GM12878 (cell line): ENCODE measurements around the gene TMEM72. TPM values are rescaled to one million over a fixed set of nuclear protein-coding genes. Genes with fewer than 3 reads are reported as not detected.
A peak's percentile ranks its signal among the peaks of the same experiment; 100 is the strongest.

Source experiments
- BACH1 ChIP-seq: fragments of 450-650 bp; IDR thresholded peaks from 2 replicates; pipeline ENCODE4 v1.6.1; 2017; ENCODE audit warnings: mild to moderate bottlenecking, borderline replicate concordance
- CBFB ChIP-seq: IDR thresholded peaks from 2 replicates; pipeline ENCODE4 v1.6.1; 2016; ENCODE audit warnings: antibody characterized with exemption, low read depth
- CBX5 ChIP-seq: sonication (generic); IDR thresholded peaks from 2 replicates; pipeline ENCODE4 v1.6.1; 2016; ENCODE audit warnings: low read depth, moderate library complexity, mild to moderate bottlenecking, inconsistent platforms
- CHD1 ChIP-seq: IDR thresholded peaks from 2 replicates; pipeline ENCODE4 v1.6.1; 2012; ENCODE audit warnings: low read depth, low read length, improper control_type of control experiment
- HDAC6 ChIP-seq: fragments of 200-600 bp; sonication (generic); IDR thresholded peaks from one replicate; pipeline ENCODE4 v1.8.0; 2017; ENCODE audit warnings: antibody characterized with exemption; ENCODE audit not compliant: unreplicated experiment
- NR2C1 ChIP-seq: fragments of 450-650 bp; IDR thresholded peaks from 2 replicates; pipeline ENCODE4 v1.6.1; 2017; ENCODE audit warnings: antibody characterized with exemption, mild to moderate bottlenecking, moderate library complexity
- NR2C2 ChIP-seq: IDR thresholded peaks from 2 replicates; pipeline ENCODE4 v1.6.1; 2011; ENCODE audit warnings: borderline replicate concordance, low read depth; ENCODE audit not compliant: control insufficient read depth, insufficient read length
- POLR2A ChIP-seq: IDR thresholded peaks from 2 replicates; pipeline ENCODE4 v1.6.1; 2011; ENCODE audit warnings: low read depth, mild to moderate bottlenecking, low read length
- RB1 ChIP-seq: fragments of 450-650 bp; formaldehyde crosslinking; IDR thresholded peaks from 2 replicates; pipeline ENCODE4 v1.6.1; 2017; ENCODE audit warnings: mild to moderate bottlenecking, borderline replicate concordance
- RBBP5 ChIP-seq: fragments of 200-600 bp; sonication (generic); conservative IDR thresholded peaks from 2 replicates; pipeline ENCODE4 v1.6.1; 2016
- SUPT20H ChIP-seq: IDR thresholded peaks from 2 replicates; pipeline ENCODE4 v1.6.1; 2011; ENCODE audit warnings: low read depth, mild to moderate bottlenecking, low read length, moderate library complexity, borderline replicate concordance; ENCODE audit not compliant: control insufficient read depth
- TAF1 ChIP-seq: IDR thresholded peaks from 2 replicates; pipeline ENCODE4 v1.6.1; 2011; ENCODE audit warnings: mild to moderate bottlenecking, low read depth, low read length, borderline replicate concordance
- TARDBP ChIP-seq: IDR thresholded peaks from 2 replicates; pipeline ENCODE4 v1.6.1; 2016; ENCODE audit warnings: borderline replicate concordance
- TCF7 ChIP-seq: IDR thresholded peaks from 2 replicates; pipeline ENCODE4 v1.6.1; 2014; ENCODE audit warnings: antibody characterized with exemption, borderline replicate concordance
- WRNIP1 ChIP-seq: IDR thresholded peaks from 2 replicates; pipeline ENCODE4 v1.6.1; 2011; ENCODE audit warnings: low read depth, low read length, improper control_type of control experiment, borderline replicate concordance
- ZNF217 ChIP-seq: fragments of 450-650 bp; IDR thresholded peaks from 2 replicates; pipeline ENCODE4 v1.6.1; 2017; ENCODE audit warnings: antibody characterized with exemption, mild to moderate bottlenecking
- ZNF622 ChIP-seq: fragments of 450-650 bp; IDR thresholded peaks from 2 replicates; pipeline ENCODE4 v1.6.1; 2017; ENCODE audit warnings: mild to moderate bottlenecking, inconsistent platforms
- polyA plus RNA-seq, 11 experiments: library from polyadenylated mRNA; depleted of rRNA in 4 of 11; unstranded in 6 of 11; stranded (reverse) in 5 of 11; fragments of >200 nt; fragmentation: Nextera tagmentation in 4 of 11; fragmentation: Illumina TruSeq in 1 of 11; extraction: Ambion mirVana in 4 of 11; extraction: Trizol in 1 of 11; gene quantifications; 1 replicate in 1 of 11; 2 replicates in 10 of 11; pipeline versions ENCODE4 v1.2.1 to v1.2.3, GENCODE V29; 2011 to 2016; ENCODE audit warnings: inconsistent platforms in 2 of 11, missing spikeins in 2 of 11, low read depth in 1 of 11
- total RNA-seq, 4 experiments: library from RNA; depleted of rRNA in 3 of 4; stranded (reverse); fragments of >200 nt in 3 of 4; fragmentation: Illumina TruSeq in 1 of 4; extraction: Trizol in 1 of 4; gene quantifications; 2 replicates each; pipeline versions ENCODE4 v1.2.1 to v1.2.3, GENCODE V29; 2013 to 2021
- TF ChIP-seq, protein P1 (sequence below): IDR thresholded peaks from 2 replicates; pipeline ENCODE4 v1.6.1; 2011; ENCODE audit warnings: mild to moderate bottlenecking, low read depth, low read length, moderate library complexity; ENCODE audit not compliant: insufficient replicate concordance
- TF ChIP-seq, protein P2 (sequence below): fragments of 450-650 bp; IDR thresholded peaks from 2 replicates; pipeline ENCODE4 v1.6.1; 2017; ENCODE audit warnings: antibody characterized with exemption, mild to moderate bottlenecking, moderate library complexity
- TF ChIP-seq, protein P3 (sequence below): IDR thresholded peaks from 2 replicates; pipeline ENCODE4 v1.6.1; 2012; ENCODE audit warnings: low read depth, low read length, improper control_type of control experiment
- TF ChIP-seq, protein P4 (sequence below): fragments of 450-650 bp; IDR thresholded peaks from 2 replicates; pipeline ENCODE4 v1.6.1; 2017; ENCODE audit warnings: mild to moderate bottlenecking

The TMEM72 gene
- total and polyA plus RNA-seq, 10 of the 15 experiments (the other 5 are each of a cell fraction or from before 2014, with no cell fraction given): 0.12 TPM; not detected in 9

DNA sequence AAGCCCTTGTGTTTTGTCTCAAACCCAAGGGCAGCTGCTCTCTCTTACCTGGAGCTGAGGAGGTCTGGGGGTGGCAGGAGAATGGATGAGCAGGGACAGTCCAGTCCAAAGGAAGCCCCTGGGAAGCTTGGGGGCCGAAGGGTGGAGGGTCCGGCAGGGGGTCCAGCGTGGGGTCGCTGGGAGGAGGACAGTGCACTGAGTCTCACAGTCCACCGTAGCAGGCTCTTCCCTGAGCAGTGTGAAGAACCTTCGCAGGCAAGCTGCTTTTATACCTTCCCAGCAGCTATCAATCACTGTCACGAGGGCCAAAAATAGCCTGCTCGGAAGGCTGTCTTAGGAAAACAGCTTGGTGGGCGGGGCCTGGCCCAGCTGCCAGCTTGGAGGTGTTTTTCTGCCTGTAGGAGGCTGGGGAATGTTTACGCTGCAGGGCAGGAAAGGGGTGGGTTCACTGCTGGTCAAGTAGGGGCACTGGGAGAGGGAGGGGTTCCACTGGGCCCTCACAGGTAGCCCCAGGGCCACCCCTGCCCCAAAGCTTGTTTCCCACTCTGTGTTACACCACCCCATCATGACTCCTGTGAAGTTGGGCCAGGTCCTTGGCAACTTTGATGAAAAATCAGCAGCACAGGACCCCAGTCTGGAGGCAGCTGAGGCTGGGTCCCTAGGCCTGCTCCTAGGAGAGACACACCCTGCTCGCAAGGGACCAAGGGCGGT, 67.6 kb downstream of the TMEM72 start, which contains the start of gene DEPP1 (continued):
- TF ChIP-seq, protein P1, sequence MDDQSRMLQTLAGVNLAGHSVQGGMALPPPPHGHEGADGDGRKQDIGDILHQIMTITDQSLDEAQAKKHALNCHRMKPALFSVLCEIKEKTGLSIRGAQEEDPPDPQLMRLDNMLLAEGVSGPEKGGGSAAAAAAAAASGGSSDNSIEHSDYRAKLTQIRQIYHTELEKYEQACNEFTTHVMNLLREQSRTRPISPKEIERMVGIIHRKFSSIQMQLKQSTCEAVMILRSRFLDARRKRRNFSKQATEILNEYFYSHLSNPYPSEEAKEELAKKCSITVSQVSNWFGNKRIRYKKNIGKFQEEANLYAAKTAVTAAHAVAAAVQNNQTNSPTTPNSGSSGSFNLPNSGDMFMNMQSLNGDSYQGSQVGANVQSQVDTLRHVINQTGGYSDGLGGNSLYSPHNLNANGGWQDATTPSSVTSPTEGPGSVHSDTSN: peak; percentile 98
- TF ChIP-seq CBFB (peak; percentile 59; the same call in 1 of the 2 replicates), ZNF217 (no peak), CHD1 (no peak), NR2C2 (no peak), TARDBP (no peak), POLR2A (peak; percentile 90), CBX5 (no peak), TAF1 (no peak), WRNIP1 (no peak), RBBP5 (no peak), HDAC6 (no peak), TCF7 (no peak), NR2C1 (no peak), ZNF622 (no peak), BACH1 (peak; percentile 53; the same call in 1 of the 2 replicates), RB1 (0 out of 2 replicates have a peak, but pooled peaks have one; percentile 15), SUPT20H (no peak)
- TF ChIP-seq, protein P2, sequence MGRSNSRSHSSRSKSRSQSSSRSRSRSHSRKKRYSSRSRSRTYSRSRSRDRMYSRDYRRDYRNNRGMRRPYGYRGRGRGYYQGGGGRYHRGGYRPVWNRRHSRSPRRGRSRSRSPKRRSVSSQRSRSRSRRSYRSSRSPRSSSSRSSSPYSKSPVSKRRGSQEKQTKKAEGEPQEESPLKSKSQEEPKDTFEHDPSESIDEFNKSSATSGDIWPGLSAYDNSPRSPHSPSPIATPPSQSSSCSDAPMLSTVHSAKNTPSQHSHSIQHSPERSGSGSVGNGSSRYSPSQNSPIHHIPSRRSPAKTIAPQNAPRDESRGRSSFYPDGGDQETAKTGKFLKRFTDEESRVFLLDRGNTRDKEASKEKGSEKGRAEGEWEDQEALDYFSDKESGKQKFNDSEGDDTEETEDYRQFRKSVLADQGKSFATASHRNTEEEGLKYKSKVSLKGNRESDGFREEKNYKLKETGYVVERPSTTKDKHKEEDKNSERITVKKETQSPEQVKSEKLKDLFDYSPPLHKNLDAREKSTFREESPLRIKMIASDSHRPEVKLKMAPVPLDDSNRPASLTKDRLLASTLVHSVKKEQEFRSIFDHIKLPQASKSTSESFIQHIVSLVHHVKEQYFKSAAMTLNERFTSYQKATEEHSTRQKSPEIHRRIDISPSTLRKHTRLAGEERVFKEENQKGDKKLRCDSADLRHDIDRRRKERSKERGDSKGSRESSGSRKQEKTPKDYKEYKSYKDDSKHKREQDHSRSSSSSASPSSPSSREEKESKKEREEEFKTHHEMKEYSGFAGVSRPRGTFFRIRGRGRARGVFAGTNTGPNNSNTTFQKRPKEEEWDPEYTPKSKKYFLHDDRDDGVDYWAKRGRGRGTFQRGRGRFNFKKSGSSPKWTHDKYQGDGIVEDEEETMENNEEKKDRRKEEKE: no peak
- TF ChIP-seq, protein P3, sequence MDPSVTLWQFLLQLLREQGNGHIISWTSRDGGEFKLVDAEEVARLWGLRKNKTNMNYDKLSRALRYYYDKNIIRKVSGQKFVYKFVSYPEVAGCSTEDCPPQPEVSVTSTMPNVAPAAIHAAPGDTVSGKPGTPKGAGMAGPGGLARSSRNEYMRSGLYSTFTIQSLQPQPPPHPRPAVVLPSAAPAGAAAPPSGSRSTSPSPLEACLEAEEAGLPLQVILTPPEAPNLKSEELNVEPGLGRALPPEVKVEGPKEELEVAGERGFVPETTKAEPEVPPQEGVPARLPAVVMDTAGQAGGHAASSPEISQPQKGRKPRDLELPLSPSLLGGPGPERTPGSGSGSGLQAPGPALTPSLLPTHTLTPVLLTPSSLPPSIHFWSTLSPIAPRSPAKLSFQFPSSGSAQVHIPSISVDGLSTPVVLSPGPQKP: no peak
- TF ChIP-seq, protein P4, sequence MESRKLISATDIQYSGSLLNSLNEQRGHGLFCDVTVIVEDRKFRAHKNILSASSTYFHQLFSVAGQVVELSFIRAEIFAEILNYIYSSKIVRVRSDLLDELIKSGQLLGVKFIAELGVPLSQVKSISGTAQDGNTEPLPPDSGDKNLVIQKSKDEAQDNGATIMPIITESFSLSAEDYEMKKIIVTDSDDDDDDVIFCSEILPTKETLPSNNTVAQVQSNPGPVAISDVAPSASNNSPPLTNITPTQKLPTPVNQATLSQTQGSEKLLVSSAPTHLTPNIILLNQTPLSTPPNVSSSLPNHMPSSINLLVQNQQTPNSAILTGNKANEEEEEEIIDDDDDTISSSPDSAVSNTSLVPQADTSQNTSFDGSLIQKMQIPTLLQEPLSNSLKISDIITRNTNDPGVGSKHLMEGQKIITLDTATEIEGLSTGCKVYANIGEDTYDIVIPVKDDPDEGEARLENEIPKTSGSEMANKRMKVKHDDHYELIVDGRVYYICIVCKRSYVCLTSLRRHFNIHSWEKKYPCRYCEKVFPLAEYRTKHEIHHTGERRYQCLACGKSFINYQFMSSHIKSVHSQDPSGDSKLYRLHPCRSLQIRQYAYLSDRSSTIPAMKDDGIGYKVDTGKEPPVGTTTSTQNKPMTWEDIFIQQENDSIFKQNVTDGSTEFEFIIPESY: no peak
